ENCODE data around the gene DHRS3. TPM values are rescaled to one million over a fixed set of nuclear protein-coding genes. Genes with fewer than 3 reads are reported as not detected.
"Not testable (repeated sequence)": the region's sequence is repeated elsewhere in the genome, so short reads cannot be mapped to it uniquely, and the experiment has no call there.

The DHRS3 gene
- total RNA-seq, 1 donor: 7.3 TPM

GRCh38 chr1:12542616-12543592 is 75.1 kb downstream of the DHRS3 start:
- DNase-seq (ENCODE audit: low read depth in 2 of 3, low spot score in 2 of 3): no peak

GRCh38 chr1:12542138-12542465 is 75.9 kb downstream of the DHRS3 start:
- DNase-seq (ENCODE audit: low read depth in 2 of 3, low spot score in 2 of 3): no peak

GRCh38 chr1:12541274-12542137 is 76.5 kb downstream of the DHRS3 start:
- no peak for DNase-seq (ENCODE audit: low read depth in 2 of 3, low spot score in 2 of 3)

- DNase-seq (ENCODE audit: low read depth in 2 of 3, low spot score in 2 of 3): no peak
Observed at GRCh38 chr1:12540580-12541273, 77.3 kb downstream of the DHRS3 start.

- no peak for DNase-seq (ENCODE audit: low read depth in 2 of 3, low spot score in 2 of 3)
Observed at GRCh38 chr1:12539705-12540579, 78.1 kb downstream of the DHRS3 start.

GRCh38 chr1:12539320-12539704 is 78.7 kb downstream of the DHRS3 start:
- DNase-seq (ENCODE audit: low read depth in 2 of 3, low spot score in 2 of 3): no peak

- DNase-seq (ENCODE audit: low read depth in 2 of 3, low spot score in 2 of 3): not testable (repeated sequence)
Observed at GRCh38 chr1:12538536-12538935, 79.5 kb downstream of the DHRS3 start.

GRCh38 chr1:12537906-12538461 is 80.0 kb downstream of the DHRS3 start:
- no peak for DNase-seq (ENCODE audit: low read depth in 2 of 3, low spot score in 2 of 3)

- no peak for DNase-seq (ENCODE audit: low read depth in 2 of 3, low spot score in 2 of 3)
Observed at GRCh38 chr1:12537294-12537693, 80.7 kb downstream of the DHRS3 start.

- DNase-seq (ENCODE audit: low read depth in 2 of 3, low spot score in 2 of 3): no peak
Observed at GRCh38 chr1:12536023-12536639, 81.9 kb downstream of the DHRS3 start.

- DNase-seq (ENCODE audit: low read depth in 2 of 3, low spot score in 2 of 3): no peak
Observed at GRCh38 chr1:12532405-12533315, 85.3 kb downstream of the DHRS3 start.

- DNase-seq (ENCODE audit: low read depth in 2 of 3, low spot score in 2 of 3): no peak
Observed at GRCh38 chr1:12531179-12531499, 86.9 kb downstream of the DHRS3 start.

GRCh38 chr1:12530462-12531178 is 87.4 kb downstream of the DHRS3 start:
- DNase-seq (ENCODE audit: low read depth in 2 of 3, low spot score in 2 of 3): no peak

- no peak for DNase-seq (ENCODE audit: low read depth in 2 of 3, low spot score in 2 of 3)
Observed at GRCh38 chr1:12529640-12530174, 88.3 kb downstream of the DHRS3 start.

GRCh38 chr1:12528021-12528852 is 89.8 kb downstream of the DHRS3 start:
- no peak for DNase-seq (ENCODE audit: low read depth in 2 of 3, low spot score in 2 of 3)

GRCh38 chr1:12527564-12527963 is 90.4 kb downstream of the DHRS3 start:
- DNase-seq (ENCODE audit: low read depth in 2 of 3, low spot score in 2 of 3): no peak
